SK-N-MC (cell line): Measurements from ENCODE around the gene JUP.

ENCODE experiments used
- EZH2 ChIP-seq: fragments of 200-600 bp; sonication (generic); IDR thresholded peaks from one replicate; pipeline ENCODE4 v1.6.1; 2017; ENCODE audit warnings: antibody characterized with exemption
- FOXP2 ChIP-seq: optimal IDR thresholded peaks from 2 replicates; pipeline ENCODE3; 2011; ENCODE audit warnings: mild to moderate bottlenecking, moderate library complexity; ENCODE audit not compliant: insufficient read depth; ENCODE audit errors: extremely low read length, control extremely low read depth

- TF ChIP-seq FOXP2, result no peak
- TF ChIP-seq EZH2, result no peak
Measured at GRCh38 chr17:41763327-41763726, 23.2 kb downstream of the JUP start.
